ENCODE data around the gene TBC1D23.

GRCh38 chr3:100246999-100247398 lies 13.8 kb upstream of the TBC1D23 start:
- TF ChIP-seq CTCF (IDR thresholded peaks at IDR 0.05): no peak
- no peak for TF ChIP-seq ZFX (IDR thresholded peaks at IDR 0.05; ENCODE audit: borderline replicate concordance)
